HepG2 (cell line): Measurements from ENCODE around the gene DNASE2. TPM values are rescaled to one million over a fixed set of nuclear protein-coding genes. Genes with fewer than 3 reads are reported as not detected.

Source experiments
- ATAC-seq: fragments of 200-7000 bp; cut with Tn5 transposase; 3 replicates; pipeline ENCODE4 v1.9.1; 2020; ENCODE audit warnings: mild to moderate bottlenecking, moderate library complexity
- BruUV-seq: library from RNA; stranded (reverse); fragments of 400-500 nt; replicated peaks from 2 replicates; lab custom pipeline; 2021; lab: Mats Ljungman, UMichigan
- CTCF ChIA-PET: fragments of 300-600 bp; formaldehyde crosslinking; extraction: SDS; loops from one replicate; lab custom pipeline; 2021; ENCODE audit warnings: low total read pairs, inconsistent platforms, low intra/inter-chr PET ratio; lab: Yijun Ruan, JAX
- POLR2A ChIA-PET: fragments of 350-600 bp; sonication (Branson Sonifier 250); formaldehyde crosslinking; loops from one replicate; lab custom pipeline; 2020; ENCODE audit warnings: antibody characterized with exemption, inconsistent platforms; lab: Yijun Ruan, JAX
- DNase-seq: peaks from one replicate; pipeline ENCODE4 v3.0.0-alpha.2; 2015; ENCODE audit warnings: low spot score
- FAIRE-seq: peaks from 3 replicates; lab custom pipeline; 2011; peaks lifted over from hg19 to GRCh38; lab: Jason Lieb, UNC
- H2AFZ ChIP-seq: one replicate; pipeline ENCODE4 v1.6.1; 2011; ENCODE audit warnings: low read length, inconsistent platforms
- H3K27ac ChIP-seq: fragments of 300-600 bp; 3 replicates; pipeline ENCODE4 v1.8.0; 2011; ENCODE audit warnings: mixed run types, mild to moderate bottlenecking, mixed read lengths, low read length, inconsistent platforms; ENCODE audit not compliant: insufficient read depth; ENCODE audit errors: extremely low read length
- H3K27me3 ChIP-seq, 2 experiments: fragments of 200-600 bp in 1 of 2; 2 replicates in 1 of 2; 3 replicates in 1 of 2; pipeline versions ENCODE4 v1.6.0 to v1.8.0; 2011; ENCODE audit warnings: low read length in 2 of 2, mild to moderate bottlenecking in 2 of 2, moderate library complexity in 2 of 2, inconsistent platforms in 1 of 2; ENCODE audit not compliant: insufficient read depth in 2 of 2, control insufficient read depth in 1 of 2
- H3K36me3 ChIP-seq, 2 experiments: fragments of 200-600 bp in 1 of 2; replicated peaks in 1 of 2; 2 replicates in 1 of 2; 3 replicates in 1 of 2; pipeline versions ENCODE4 v1.5.1 to v1.8.0; 2011; ENCODE audit warnings: low read length in 2 of 2, inconsistent platforms in 1 of 2; ENCODE audit not compliant: insufficient read depth in 2 of 2, control insufficient read depth in 1 of 2
- H3K4me1 ChIP-seq: 2 replicates; pipeline ENCODE4 v1.5.1; 2012; ENCODE audit warnings: low read length, inconsistent platforms; ENCODE audit not compliant: insufficient read depth
- H3K4me2 ChIP-seq: 2 replicates; pipeline ENCODE4 v1.6.0; 2011; ENCODE audit warnings: low read depth, low read length, inconsistent platforms
- H3K4me3 ChIP-seq, 3 experiments: fragments of 200-600 bp in 1 of 3; sonication (generic), shearing (Covaris generic) in 1 of 3; replicated peaks in 1 of 3; 2 replicates each; pipeline ENCODE4 v1.5.1; 2011 to 2016; ENCODE audit warnings: low read length in 3 of 3, inconsistent platforms in 2 of 3, low read depth in 2 of 3, mild to moderate bottlenecking in 2 of 3, control low read depth in 1 of 3, mixed read lengths in 1 of 3; ENCODE audit not compliant: insufficient read depth in 1 of 3
- H3K79me2 ChIP-seq: one replicate; pipeline ENCODE4 v1.6.1; 2011; ENCODE audit warnings: low read length, inconsistent platforms; ENCODE audit not compliant: insufficient read depth
- H3K9ac ChIP-seq: 2 replicates; pipeline ENCODE4 v1.6.0; 2011; ENCODE audit warnings: mild to moderate bottlenecking, low read depth, low read length, inconsistent platforms; ENCODE audit not compliant: insufficient read depth
- H3K9me3 ChIP-seq: 2 replicates; pipeline ENCODE4 v1.5.1; 2012; ENCODE audit warnings: mild to moderate bottlenecking, low read length
- H4K20me1 ChIP-seq: 2 replicates; pipeline ENCODE4 v1.6.0; 2011; ENCODE audit warnings: inconsistent platforms, mild to moderate bottlenecking, low read length, moderate library complexity; ENCODE audit not compliant: insufficient read depth
- ATM ChIP-seq: fragments of 450-650 bp; IDR thresholded peaks from 2 replicates; pipeline ENCODE4 v1.7.1; 2017; ENCODE audit warnings: mild to moderate bottlenecking, borderline replicate concordance
- GLMP ChIP-seq: sonication (generic); formaldehyde crosslinking; IDR thresholded peaks from 2 replicates; pipeline ENCODE4 v1.9.0; 2021; ENCODE audit warnings: missing genetic modification reagents, mild to moderate bottlenecking, borderline replicate concordance
- PHF20 ChIP-seq: sonication (generic); formaldehyde crosslinking; IDR thresholded peaks from 2 replicates; pipeline ENCODE4 v1.5.0; 2020; ENCODE audit warnings: mild to moderate bottlenecking, missing genetic modification reagents
- ZNF235 ChIP-seq: sonication (generic); formaldehyde crosslinking; IDR thresholded peaks from 2 replicates; pipeline ENCODE4 v1.8.1; 2023; ENCODE audit warnings: mild to moderate bottlenecking, missing genetic modification reagents, borderline replicate concordance
- ZNF362 ChIP-seq: sonication (generic); formaldehyde crosslinking; IDR thresholded peaks from 2 replicates; pipeline ENCODE4 v1.4.0; 2020; ENCODE audit warnings: missing genetic modification reagents, mild to moderate bottlenecking, borderline replicate concordance
- WGBS: methylation state at CpG from one replicate; pipeline ENCODE4 v1.1.6; 2017; ENCODE audit warnings: low lambda C conversion rate; 5-methylcytosine and 5-hydroxymethylcytosine counted together
- in situ Hi-C: cut with HindIII; loops from 2 replicates; pipeline ENCODE4 v1.10.0; 2017; ENCODE audit warnings: low pct_unique_long_range_greater_than_20kb; ENCODE audit not compliant: extremely low pct_ligation_motif_present
- intact Hi-C: fragments of 100-400 bp; cut with micrococcal nuclease; formaldehyde crosslinking; loops from one replicate; pipeline ENCODE4 v1.10.0; 2022; ENCODE audit not compliant: unreplicated experiment
- polyA plus RNA-seq, 8 experiments: library from polyadenylated mRNA; depleted of rRNA in 3 of 8; stranded (reverse) in 7 of 8; unstranded in 1 of 8; fragments of >200 nt; fragmentation: Illumina TruSeq in 4 of 8; extraction: Trizol in 4 of 8; gene quantifications; 2 replicates each; pipeline versions ENCODE4 v1.2.1 to v1.2.3, GENCODE V29; 2011 to 2016; ENCODE audit warnings: low read depth in 4 of 8, missing spikeins in 1 of 8, mixed read lengths in 1 of 8; ENCODE audit not compliant: insufficient read depth in 1 of 8
- total RNA-seq, 5 experiments: library from RNA; depleted of rRNA; stranded (reverse); fragments of >200 nt; fragmentation: Illumina TruSeq; extraction: Trizol; gene quantifications; 2 replicates each; pipeline ENCODE4 v1.2.3, GENCODE V29; 2016; ENCODE audit warnings: low read depth in 1 of 5

DNASE2 gene
- total and polyA plus RNA-seq, 2 of the 13 experiments (the other 11 are each of a cell fraction or from before 2014, with no cell fraction given) = 7.5 to 16.2 TPM

DNA sequence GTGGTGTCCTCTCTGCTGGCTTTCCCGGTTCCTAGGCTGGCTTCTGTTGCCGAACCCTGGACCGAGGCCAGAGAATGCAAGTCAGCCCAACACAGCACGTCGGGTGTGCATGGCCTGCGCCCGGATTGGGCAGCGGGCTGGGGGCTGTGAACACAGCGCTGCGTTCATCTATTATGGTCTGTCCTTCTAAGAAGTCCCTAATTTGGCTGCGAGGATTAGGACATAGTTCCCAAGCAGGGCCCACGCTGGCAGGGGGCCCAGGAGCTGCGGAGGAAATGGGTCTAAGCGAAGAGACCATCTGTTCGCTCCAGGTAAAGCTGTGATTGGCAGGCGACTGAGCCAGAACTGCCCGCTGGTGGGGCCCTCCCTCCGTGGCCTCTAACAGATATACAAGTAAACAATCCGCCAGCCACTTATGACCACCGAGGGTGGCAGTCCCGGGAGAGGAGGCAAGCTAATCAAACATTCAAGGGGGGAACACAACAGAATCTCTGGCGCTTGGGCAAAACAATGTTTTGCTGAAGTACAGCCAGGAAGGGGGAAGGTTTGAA is 31.8 kb upstream of the DNASE2 start (continued):
- TF ChIP-seq ATM = no peak

DNA sequence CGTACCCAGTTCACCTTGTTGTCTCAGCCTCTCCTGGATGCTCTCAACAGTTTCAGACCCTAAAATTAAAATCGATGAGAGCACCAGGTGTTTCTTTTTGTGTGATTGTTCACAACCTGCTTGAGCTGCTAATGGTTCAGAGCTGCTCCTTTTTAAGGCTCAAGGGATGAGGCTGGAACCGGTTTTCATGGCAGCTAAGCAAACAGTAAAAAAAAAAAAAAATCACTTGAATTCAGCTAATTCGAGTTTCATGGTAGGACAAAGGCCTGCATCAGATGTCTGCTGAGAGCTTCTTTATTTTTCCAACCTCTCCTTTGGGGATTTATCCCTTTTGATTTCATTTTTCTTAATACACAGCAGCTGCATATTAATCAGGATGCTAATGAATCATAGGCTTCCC is 31.3 kb upstream of the DNASE2 start:
- DNase-seq = no peak
- BruUV-seq = no TSS peak
- TF ChIP-seq ZNF362 (CRISPR knock-in tag) = 0 out of 2 replicates have a peak, but pooled peaks have one; percentile 33
- no peak for TF ChIP-seq ZNF235 (CRISPR knock-in tag)
- TF ChIP-seq GLMP (CRISPR knock-in tag) = no peak
- 0 out of 2 replicates have a peak, but pooled peaks have one; percentile 30 for TF ChIP-seq PHF20 (CRISPR knock-in tag)
- Histone ChIP-seq H3K4me2 (peak overlapping the region; percentile 81), H3K9me3 (no peaks in the 10 kb centered on the region), H3K27me3 (no peaks in the 10 kb centered on the region), H3K9ac (peak overlapping the region; percentile 61), H3K27ac (peak overlapping the region; percentile 65), H3K4me3 (peak overlapping the region; percentile 48 to 63 (median 55)), H4K20me1 (no peaks in the 10 kb centered on the region), H3K4me1 (peaks cover 30% of the 10 kb centered on the region), H3K36me3 (no peaks in the 10 kb centered on the region), H2AFZ (no peak overlapping the region), H3K79me2 (no peaks in the 10 kb centered on the region)
- in situ Hi-C loops (no loop called here), intact Hi-C loops (no loop called here)
- no peak for ATAC-seq
- ChIA-PET POLR2A (interaction anchor here (1.3 to 4.2 kb wide), 8 partner anchors 11 to 250 kb away, joined by 3 to 40 read pairs (median 8); partner anchors contain the start of genes FARSA and GCDH), CTCF (no interaction called here)
- no peak for FAIRE-seq
- 22% methylated on average over 4 of the region's 4 CpGs for WGBS
